Type B pancreatic cell (in vitro differentiated cells): ENCODE data around the gene ATL3. TPM values are rescaled to one million over a fixed set of nuclear protein-coding genes. Genes with fewer than 3 reads are reported as not detected.
"Not testable (repeated sequence)": the region's sequence is repeated elsewhere in the genome, so short reads cannot be mapped to it uniquely, and the experiment has no call there.

Experiments
- DNase-seq: peaks from one replicate; pipeline ENCODE4 v3.0.0; 2021; ENCODE audit warnings: mixed read lengths; ENCODE audit not compliant: unreplicated experiment; ENCODE audit errors: extremely low spot score
- H3K27ac Mint-ChIP-seq: 2 replicates; pipeline ENCODE4 v1.8.0; 2021; ENCODE audit warnings: mild to moderate bottlenecking, mixed read lengths
- H3K27me3 Mint-ChIP-seq: 2 replicates; pipeline ENCODE4 v1.8.0; 2021; ENCODE audit warnings: mixed read lengths
- H3K36me3 Mint-ChIP-seq: 2 replicates; pipeline ENCODE4 v1.8.0; 2021; ENCODE audit warnings: mixed read lengths
- H3K4me1 Mint-ChIP-seq: one replicate; pipeline ENCODE4 v1.8.0; 2021; ENCODE audit warnings: mixed read lengths; ENCODE audit not compliant: unreplicated experiment
- H3K4me3 Mint-ChIP-seq: 2 replicates; pipeline ENCODE4 v1.8.0; 2021; ENCODE audit warnings: mild to moderate bottlenecking, mixed read lengths
- H3K9me3 Mint-ChIP-seq: 2 replicates; pipeline ENCODE4 v1.8.0; 2021; ENCODE audit warnings: mixed read lengths
- CTCF ChIP-seq: fragments of 200-600 bp; sonication (generic); conservative IDR thresholded peaks from 2 replicates; pipeline ENCODE4 v1.5.0; 2021; ENCODE audit warnings: antibody characterized with exemption, mild to moderate bottlenecking
- total RNA-seq: library from RNA; stranded (reverse); gene quantifications from 2 replicates; pipeline ENCODE4 v1.2.1, GENCODE V29; 2021; ENCODE audit warnings: low replicate concordance

ATL3 gene
- total RNA-seq, 1 donor from 2014 or later = 21.6 TPM

- no peak for TF ChIP-seq CTCF
- Mint-ChIP-seq H3K4me1 (no peaks in the 10 kb centered on the region), H3K4me3 (no peak overlapping the region), H3K27ac (no peak overlapping the region), H3K9me3 (no peaks in the 10 kb centered on the region), H3K36me3 (peaks cover 28% of the 10 kb centered on the region), H3K27me3 (no peaks in the 10 kb centered on the region)
- DNase-seq = no peak
Observed at GRCh38 chr11:63652671-63653070, 18.5 kb downstream of the ATL3 start.

- no peak overlapping the region for H3K4me3 Mint-ChIP-seq
- H3K9me3 Mint-ChIP-seq = no peaks in the 10 kb centered on the region
- H3K27ac Mint-ChIP-seq = no peak overlapping the region
- peaks cover 4% of the 10 kb centered on the region for H3K4me1 Mint-ChIP-seq
- no peak for DNase-seq
- peaks cover 37% of the 10 kb centered on the region for H3K36me3 Mint-ChIP-seq
- no peaks in the 10 kb centered on the region for H3K27me3 Mint-ChIP-seq
- no peak for TF ChIP-seq CTCF
Observed at GRCh38 chr11:63643205-63643604, 28.0 kb downstream of the ATL3 start.

- Mint-ChIP-seq H3K4me1 (peaks cover 4% of the 10 kb centered on the region), H3K4me3 (no peak overlapping the region), H3K27me3 (no peaks in the 10 kb centered on the region), H3K27ac (no peak overlapping the region), H3K9me3 (no peaks in the 10 kb centered on the region), H3K36me3 (peaks cover 27% of the 10 kb centered on the region)
- no peak for DNase-seq
- no peak for TF ChIP-seq CTCF
Observed at GRCh38 chr11:63641727-63642126, 29.4 kb downstream of the ATL3 start.

GRCh38 chr11:63639199-63639832 lies 31.9 kb downstream of the ATL3 start:
- Mint-ChIP-seq H3K36me3 (peaks cover 30% of the 10 kb centered on the region), H3K4me1 (peaks cover 9% of the 10 kb centered on the region), H3K4me3 (no peak overlapping the region), H3K27me3 (no peaks in the 10 kb centered on the region), H3K9me3 (no peaks in the 10 kb centered on the region), H3K27ac (no peak overlapping the region)
- peak; percentile 73 for TF ChIP-seq CTCF
- no peak for DNase-seq

- peaks cover 25% of the 10 kb centered on the region for H3K36me3 Mint-ChIP-seq
- H3K9me3 Mint-ChIP-seq, H3K4me1 Mint-ChIP-seq, H3K4me3 Mint-ChIP-seq, DNase-seq, H3K27ac Mint-ChIP-seq, H3K27me3 Mint-ChIP-seq: not testable (repeated sequence)
Observed at GRCh38 chr11:63638436-63638835, 32.7 kb downstream of the ATL3 start.

- H3K27ac Mint-ChIP-seq = peak overlapping the region; percentile 40
- DNase-seq = no peak
- peak; percentile 95 for TF ChIP-seq CTCF
- H3K4me3 Mint-ChIP-seq = peak overlapping the region; percentile 6
- H3K36me3 Mint-ChIP-seq = peaks cover 25% of the 10 kb centered on the region
- H3K9me3 Mint-ChIP-seq = no peaks in the 10 kb centered on the region
- peaks cover 9% of the 10 kb centered on the region for H3K4me1 Mint-ChIP-seq
- no peaks in the 10 kb centered on the region for H3K27me3 Mint-ChIP-seq
Observed at GRCh38 chr11:63635762-63636465, 35.3 kb downstream of the ATL3 start.
